Measurements from ENCODE around the gene TPP2. TPM values are rescaled to one million over a fixed set of nuclear protein-coding genes. Genes with fewer than 3 reads are reported as not detected.

Gene TPP2
- total and polyA plus RNA-seq, 9 of the 15 experiments (the other 6 are each of a cell fraction or from before 2014, with no cell fraction given), result 18.8 to 87.7 (median 55.9) TPM

- peak in 1 of 2 experiments; percentile 36; a peak in 2 of 4 replicates for TF ChIP-seq NRF1 (conservative IDR thresholded peaks at IDR 0.05 in 1 of 2, IDR thresholded peaks at IDR 0.05 in 1 of 2)
- no peak for TF ChIP-seq ARID1B (IDR thresholded peaks at IDR 0.05)
- no peak for TF ChIP-seq ILK (tag; IDR thresholded peaks at IDR 0.05; ENCODE audit: borderline replicate concordance, low read depth)
- no peak for TF ChIP-seq POLR2B (IDR thresholded peaks at IDR 0.05; ENCODE audit: low read depth, partially characterized antibody)
- TF ChIP-seq CTBP1 (IDR thresholded peaks at IDR 0.05; ENCODE audit: borderline replicate concordance), result peak; percentile 77; the same call in 1 of the 2 replicates
- no peak for TF ChIP-seq E2F3 (CRISPR knock-in tag; IDR thresholded peaks at IDR 0.05)
- TF ChIP-seq ZNF395 (CRISPR knock-in tag; IDR thresholded peaks at IDR 0.05), result no peak
- no peak for TF ChIP-seq AFF4 (CRISPR knock-in tag; IDR thresholded peaks at IDR 0.05)
- TF ChIP-seq ID3 (CRISPR knock-in tag; IDR thresholded peaks at IDR 0.05), result no peak
- TF ChIP-seq ID3 (tag; IDR thresholded peaks at IDR 0.05), result no peak
- TF ChIP-seq ARHGAP35 (IDR thresholded peaks at IDR 0.05; ENCODE audit: partially characterized antibody), result no peak
- no peak for TF ChIP-seq POLR3A (IDR thresholded peaks at IDR 0.05; ENCODE audit: borderline replicate concordance, extremely low read depth, insufficient read depth, insufficient read length)
- TF ChIP-seq FOXA1 (IDR thresholded peaks at IDR 0.05; ENCODE audit: borderline replicate concordance), result no peak
- TF ChIP-seq MTA3 (IDR thresholded peaks at IDR 0.05; ENCODE audit: borderline replicate concordance), result peak; percentile 31; the same call in 1 of the 2 replicates
- 0 out of 2 replicates have a peak, but pooled peaks have one; percentile 22 for TF ChIP-seq NBN (IDR thresholded peaks at IDR 0.05; ENCODE audit: low read depth)
- TF ChIP-seq USF2 (CRISPR knock-in tag; IDR thresholded peaks at IDR 0.05), result peak; percentile 8; the same call in 1 of the 2 replicates
- TF ChIP-seq SREBF2 (CRISPR knock-in tag; IDR thresholded peaks at IDR 0.05), result no peak
- peak; percentile 38 for TF ChIP-seq ZFX (CRISPR knock-in tag; IDR thresholded peaks at IDR 0.05)
- peak; percentile 99 for TF ChIP-seq MAFF (IDR thresholded peaks at IDR 0.05; ENCODE audit: low read length)
- no peak for TF ChIP-seq DPF2 (IDR thresholded peaks at IDR 0.05)
These were observed 4.6 kb upstream of the TPP2 start (continued) for GRCh38 chr13:102591988-102592781.

All from K562 (cell line).